Aorta (tissue), 5 donors: ENCODE measurements around the gene HMSD. TPM values are rescaled to one million over a fixed set of nuclear protein-coding genes. Genes with fewer than 3 reads are reported as not detected.
A peak's percentile ranks its signal among the peaks of the same experiment; 100 is the strongest.
"Not testable (repeated sequence)": the region's sequence is repeated elsewhere in the genome, so short reads cannot be mapped to it uniquely, and the experiment has no call there.

ENCODE experiments used
- ATAC-seq: fragments of 200-7000 bp; cut with Tn5 transposase; one replicate; pipeline ENCODE4 v1.9.1; 2022; ENCODE audit warnings: moderate library complexity; ENCODE audit not compliant: low FRiP score
- DNase-seq, 2 donors: peaks; one replicate each; pipeline ENCODE4 v3.0.0-alpha.2; 2020
- H3K27ac ChIP-seq, 2 donors: one replicate each; pipeline ENCODE4 v1.5.1; 2013; ENCODE audit warnings: low read length in 2 of 2, mild to moderate bottlenecking in 2 of 2, moderate library complexity in 2 of 2, control low read depth in 1 of 2, inconsistent platforms in 1 of 2, low read depth in 1 of 2
- H3K27me3 ChIP-seq, 2 donors: one replicate each; pipeline ENCODE4 v1.6.1; 2013; ENCODE audit warnings: control low read depth in 1 of 2, low read length in 1 of 2, mild to moderate bottlenecking in 1 of 2, moderate library complexity in 1 of 2; ENCODE audit not compliant: insufficient read depth in 2 of 2, control insufficient read depth in 1 of 2
- H3K36me3 ChIP-seq, 2 donors: one replicate each; pipeline ENCODE4 v1.6.1; 2013; ENCODE audit warnings: control low read depth in 1 of 2, low read length in 1 of 2, mild to moderate bottlenecking in 1 of 2; ENCODE audit not compliant: insufficient read depth in 2 of 2, control insufficient read depth in 1 of 2
- H3K4me1 ChIP-seq, 2 donors: one replicate each; pipeline ENCODE4 v1.6.1; 2013; ENCODE audit warnings: low read length in 2 of 2, control low read depth in 1 of 2, mild to moderate bottlenecking in 1 of 2, moderate library complexity in 1 of 2; ENCODE audit not compliant: insufficient read depth in 2 of 2, control insufficient read depth in 1 of 2
- H3K4me3 ChIP-seq, 2 donors: one replicate each; pipeline ENCODE4 v1.5.1; 2013; ENCODE audit warnings: low read length in 2 of 2, control low read depth in 1 of 2, mild to moderate bottlenecking in 1 of 2
- H3K9me3 ChIP-seq: one replicate; pipeline ENCODE4 v1.6.1; 2013; ENCODE audit warnings: mild to moderate bottlenecking, low read length; ENCODE audit not compliant: control insufficient read depth
- WGBS, 2 donors: extraction: QIAGEN DNeasy Blood & Tissue Kit; methylation state at CpG; one replicate each; pipeline ENCODE4 v1.1.7; 2013; 5-methylcytosine and 5-hydroxymethylcytosine counted together
- intact Hi-C, 2 donors: fragments of 100-400 bp; cut with DNase I; formaldehyde crosslinking; loops; one replicate each; pipeline versions ENCODE4 v1.14.2 to v1.15.0; 2022
- polyA plus RNA-seq, 2 donors: library from polyadenylated mRNA; stranded (reverse); fragments of 200-250 nt; gene quantifications; one replicate each; pipeline ENCODE4 v1.2.3, GENCODE V29; 2013
- total RNA-seq, 2 donors: library from RNA; stranded (reverse); fragmentation: NEBNext Ultra II Directional; extraction: Animal tissue kit (Norgen Biotek cat#: 25700); gene quantifications; one replicate each; pipeline ENCODE4 v1.2.1, GENCODE V29; 2021
- donor health status: healthy with polysubstance abuse.
- donor health status: Bipolar disorder and iron deficiency.
- donor health status: DM: no; HTN: no; CAD: no.
- donor health status: DM: no; HTN: no; CAD: no.
- donor health status: DM: yes; HTN: yes; CAD: no.

HMSD gene
- total and polyA plus RNA-seq, 4 donors = 0.16 to 0.60 (median 0.25) TPM; not detected in 1

GRCh38 chr18:63917817-63918216 lies 31.3 kb upstream of the HMSD start:
- Histone ChIP-seq H3K27me3 (peaks cover 0 to 1% of the 10 kb centered on the region in 2 donors), H3K4me3 (no peak overlapping the region), H3K36me3 (no peaks in the 10 kb centered on the region), H3K4me1 (no peaks in the 10 kb centered on the region), H3K27ac (no peak overlapping the region), H3K9me3 (no peaks in the 10 kb centered on the region)
- ATAC-seq = no peak
- whole genome bisulfite sequencing, 2 donors = 42 to 47% methylated on average over 5 of the region's 5 CpGs
- intact Hi-C loops = no loop called here
- no peak for DNase-seq

- no peak for ATAC-seq
- Histone ChIP-seq H3K27me3 (peaks cover 0 to 1% of the 10 kb centered on the region in 2 donors), H3K4me1 (no peaks in the 10 kb centered on the region), H3K27ac (no peak overlapping the region), H3K4me3 (no peak overlapping the region), H3K9me3 (no peaks in the 10 kb centered on the region), H3K36me3 (no peaks in the 10 kb centered on the region)
- intact Hi-C loops = no loop called here
- WGBS, 2 donors = 88 to 92% methylated on average over 2 of the region's 2 CpGs
- no peak for DNase-seq
These were observed 27.1 kb upstream of the HMSD start for GRCh38 chr18:63922049-63922448.

GRCh38 chr18:63924551-63924950 lies 24.6 kb upstream of the HMSD start:
- Histone ChIP-seq H3K9me3 (no peaks in the 10 kb centered on the region), H3K36me3 (no peaks in the 10 kb centered on the region), H3K27ac (no peak overlapping the region), H3K4me1 (no peaks in the 10 kb centered on the region), H3K27me3 (no peaks in the 10 kb centered on the region), H3K4me3 (no peak overlapping the region)
- ATAC-seq = no peak
- no peak for DNase-seq
- intact Hi-C loops = no loop called here
- WGBS, 2 donors = 16 to 26% methylated on average over 1 of the region's 1 CpG

- Histone ChIP-seq H3K4me1 (no peaks in the 10 kb centered on the region), H3K36me3 (no peaks in the 10 kb centered on the region), H3K27me3 (no peaks in the 10 kb centered on the region), H3K9me3 (no peaks in the 10 kb centered on the region), H3K4me3 (no peak overlapping the region), H3K27ac (no peak overlapping the region)
- WGBS, 2 donors = 78 to 88% methylated on average over 8 of the region's 8 CpGs
- no peak for ATAC-seq
- intact Hi-C loops = no loop called here
- no peak for DNase-seq
These were observed 20.8 kb upstream of the HMSD start for GRCh38 chr18:63928331-63928730.

- H3K27me3 ChIP-seq, DNase-seq, H3K27ac ChIP-seq, H3K4me1 ChIP-seq, ATAC-seq, intact Hi-C loops, H3K9me3 ChIP-seq, H3K4me3 ChIP-seq, H3K36me3 ChIP-seq: not testable (repeated sequence)
These were observed 19.7 kb upstream of the HMSD start for GRCh38 chr18:63929369-63929768.

- Histone ChIP-seq H3K27me3 (no peaks in the 10 kb centered on the region), H3K4me3 (no peak overlapping the region), H3K36me3 (no peaks in the 10 kb centered on the region), H3K9me3 (no peaks in the 10 kb centered on the region), H3K27ac (no peak overlapping the region), H3K4me1 (no peaks in the 10 kb centered on the region)
- 92 to 95% methylated on average over 3 of the region's 3 CpGs for WGBS, 2 donors
- intact Hi-C loops = loop anchor here in 1 of 2 donors (10.0 kb wide), 1 partner anchor 86 kb away; no protein-coding TSS in a partner anchor
- no peak for DNase-seq
- no peak for ATAC-seq
These were observed 18.2 kb upstream of the HMSD start for GRCh38 chr18:63930773-63931354.

GRCh38 chr18:63936156-63936931 lies 12.8 kb upstream of the HMSD start:
- H3K36me3 ChIP-seq = no peaks in the 10 kb centered on the region
- peak; percentile 95 for ATAC-seq
- H3K27me3 ChIP-seq = no peaks in the 10 kb centered on the region
- no peak overlapping the region for H3K27ac ChIP-seq
- 0 to 1% methylated on average over 50 to 54 of the region's 54 CpGs for WGBS, 2 donors
- H3K4me1 ChIP-seq = no peaks in the 10 kb centered on the region
- peak overlapping the region; percentile 23 to 33 for H3K4me3 ChIP-seq
- no peaks in the 10 kb centered on the region for H3K9me3 ChIP-seq
- intact Hi-C loops = loop anchor here (2.0 to 10.0 kb wide), 3 partner anchors 92 to 419 kb away; no protein-coding TSS in a partner anchor
- peak; percentile 89 to 93 for DNase-seq

GRCh38 chr18:63936932-63937393 lies 12.1 kb upstream of the HMSD start:
- ATAC-seq = no peak
- intact Hi-C loops = loop anchor here (2.0 to 10.0 kb wide), 3 partner anchors 92 to 420 kb away; no protein-coding TSS in a partner anchor
- H3K36me3 ChIP-seq = no peaks in the 10 kb centered on the region
- H3K27me3 ChIP-seq = no peaks in the 10 kb centered on the region
- H3K4me1 ChIP-seq = no peaks in the 10 kb centered on the region
- WGBS, 2 donors = 38 to 40% methylated on average over 19 of the region's 19 CpGs
- H3K4me3 ChIP-seq = peak overlapping the region; percentile 23 to 33
- no peak overlapping the region for H3K27ac ChIP-seq
- DNase-seq = no peak
- no peaks in the 10 kb centered on the region for H3K9me3 ChIP-seq

GRCh38 chr18:63940008-63940407 lies 9.1 kb upstream of the HMSD start:
- no peaks in the 10 kb centered on the region for H3K36me3 ChIP-seq
- no peak overlapping the region for H3K4me3 ChIP-seq
- no peak overlapping the region for H3K27ac ChIP-seq
- no peaks in the 10 kb centered on the region for H3K27me3 ChIP-seq
- WGBS, 2 donors = 93 to 94% methylated on average over 8 of the region's 8 CpGs
- H3K4me1 ChIP-seq = no peaks in the 10 kb centered on the region
- DNase-seq = no peak
- no peak for ATAC-seq
- intact Hi-C loops = no loop called here
- no peaks in the 10 kb centered on the region for H3K9me3 ChIP-seq
